CD4-positive, alpha-beta T cell treated with Interleukin-6 for 4 hours (primary cell): ENCODE measurements around the gene PDE10A.

Experiments
- DNase-seq: peaks from one replicate; pipeline ENCODE4 v3.0.0-alpha.2; 2020; ENCODE audit warnings: mixed read lengths

Gene PDE10A

DNA sequence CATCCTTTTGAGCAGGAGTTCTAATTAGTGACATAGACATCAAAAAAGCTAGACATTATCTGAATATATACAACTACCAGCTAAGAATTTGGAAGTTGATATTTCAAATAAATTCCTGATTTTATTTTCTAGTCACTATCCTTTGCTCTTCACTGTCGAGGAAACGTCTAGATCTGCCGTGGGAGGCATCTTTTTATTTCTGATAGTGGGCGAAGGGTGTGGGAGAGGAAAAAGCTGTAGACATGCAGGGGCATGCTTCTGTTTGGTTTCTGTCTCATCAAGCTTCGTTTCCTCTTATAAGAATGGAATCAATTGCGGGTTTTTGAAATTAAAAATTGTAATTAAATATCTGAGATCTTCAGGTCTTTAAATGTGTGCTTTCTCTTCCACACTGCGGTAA lies 337.4 kb downstream of the PDE10A start:
- no peak for DNase-seq

DNA sequence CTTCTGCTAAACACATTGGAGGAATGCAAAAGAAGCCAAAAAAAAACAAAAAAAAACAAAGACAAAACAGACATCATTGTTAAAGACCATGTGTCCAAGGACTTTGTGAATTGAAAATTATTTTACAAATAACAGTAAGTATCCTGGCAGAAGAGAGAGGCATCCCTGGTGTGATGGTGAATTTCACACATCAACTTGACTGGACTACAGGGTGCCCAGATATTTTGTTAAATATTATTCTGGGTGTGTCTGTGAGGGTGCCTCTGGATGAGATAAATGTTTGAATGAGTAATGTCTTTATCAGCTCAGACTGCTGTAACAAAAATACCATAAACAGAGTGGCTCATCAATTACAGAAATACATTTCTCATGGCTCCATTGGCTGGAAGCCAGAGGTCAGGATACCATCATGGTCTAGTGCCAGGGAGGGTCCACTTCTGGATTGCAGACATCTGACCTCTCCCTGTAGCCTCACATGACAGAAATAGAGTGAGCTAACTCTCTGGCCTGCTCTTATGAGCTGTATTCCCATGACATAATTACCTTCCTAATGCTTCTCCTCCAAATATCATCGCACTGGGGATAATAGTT lies 341.4 kb downstream of the PDE10A start:
- DNase-seq: no peak

DNA sequence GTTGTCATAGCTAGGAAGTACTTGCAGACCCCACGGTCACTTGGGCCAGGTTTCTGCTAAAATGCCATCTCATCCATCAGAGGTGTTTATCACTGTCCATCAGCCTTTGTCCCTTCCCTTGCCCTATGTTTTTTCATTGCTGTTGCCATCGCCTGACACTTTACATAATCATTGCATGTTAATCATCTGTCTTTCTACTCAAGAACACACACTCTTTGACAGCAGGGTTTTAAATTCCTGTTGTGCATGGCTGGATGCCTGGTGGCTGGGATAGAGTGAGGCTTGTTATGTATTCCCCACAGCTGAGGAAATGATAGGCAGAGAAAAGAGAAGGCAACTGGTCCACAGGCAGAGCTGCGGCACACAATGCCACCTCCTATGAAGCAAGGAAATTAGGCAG lies 341.9 kb downstream of the PDE10A start:
- DNase-seq: no peak

DNA sequence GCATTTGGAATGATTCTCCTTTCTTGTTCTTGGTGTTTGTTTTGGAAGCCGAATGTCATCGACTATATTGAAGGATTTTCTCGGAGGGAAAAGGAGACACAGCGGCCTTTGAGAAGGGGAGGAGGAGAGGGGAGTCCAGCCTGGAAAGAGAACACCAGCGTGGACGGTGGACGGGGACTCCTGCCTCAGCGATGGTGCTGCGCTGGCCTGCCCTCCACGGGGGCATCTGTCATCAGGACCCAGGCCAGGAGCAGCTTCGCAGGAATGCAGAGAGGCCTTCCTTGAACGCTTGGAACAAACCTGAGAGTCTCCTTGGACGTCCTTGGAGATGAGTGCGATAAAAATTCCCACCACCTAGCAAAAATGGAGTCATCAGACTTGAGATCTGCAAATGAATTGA lies 345.3 kb downstream of the PDE10A start:
- DNase-seq: no peak

DNA sequence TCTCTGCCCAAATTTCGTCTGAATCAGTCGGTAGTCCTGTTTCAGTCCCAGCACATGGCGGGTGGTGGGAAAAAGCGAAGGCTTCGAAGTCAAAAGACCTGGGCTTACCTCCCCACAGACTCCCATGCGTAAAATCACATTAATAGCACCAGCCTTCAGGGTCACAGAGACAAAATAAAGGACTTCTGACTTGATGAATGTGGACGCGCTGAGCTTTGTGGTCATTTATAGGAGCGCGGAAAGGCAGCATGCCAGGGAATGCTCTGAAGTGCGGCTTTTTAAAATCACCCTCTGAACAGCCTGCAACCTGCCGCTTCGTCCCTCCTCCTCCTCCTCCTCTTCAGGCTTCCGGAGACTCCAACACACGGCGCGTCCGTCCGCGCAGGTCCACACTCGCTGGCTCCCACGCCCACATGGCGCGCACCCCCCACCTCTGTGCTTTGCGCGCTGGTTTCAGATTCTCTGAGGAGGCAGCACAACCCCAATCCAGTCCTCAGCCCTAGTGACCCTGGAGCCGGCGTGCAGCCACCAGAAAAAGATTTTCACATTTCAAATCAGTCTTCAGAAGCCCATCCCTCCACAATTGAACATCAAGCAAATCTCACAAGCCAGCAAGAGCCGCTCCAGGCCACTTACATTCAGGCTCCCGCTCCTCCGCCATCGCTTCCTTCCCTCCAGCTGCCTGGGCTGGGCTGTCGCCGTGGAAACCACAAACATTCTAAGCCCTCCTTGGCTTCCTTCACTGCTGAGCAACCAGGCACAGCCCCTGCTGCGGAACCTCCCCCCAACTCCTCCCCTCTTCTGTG lies 353.9 kb downstream of the PDE10A start, which contains the start of gene C6orf118:
TSS of gene C6orf118 (minus strand) at position 680 of the 806 bp plus-strand sequence. CDS start at position 661, 19 bp downstream.
- DNase-seq: no peak

DNA sequence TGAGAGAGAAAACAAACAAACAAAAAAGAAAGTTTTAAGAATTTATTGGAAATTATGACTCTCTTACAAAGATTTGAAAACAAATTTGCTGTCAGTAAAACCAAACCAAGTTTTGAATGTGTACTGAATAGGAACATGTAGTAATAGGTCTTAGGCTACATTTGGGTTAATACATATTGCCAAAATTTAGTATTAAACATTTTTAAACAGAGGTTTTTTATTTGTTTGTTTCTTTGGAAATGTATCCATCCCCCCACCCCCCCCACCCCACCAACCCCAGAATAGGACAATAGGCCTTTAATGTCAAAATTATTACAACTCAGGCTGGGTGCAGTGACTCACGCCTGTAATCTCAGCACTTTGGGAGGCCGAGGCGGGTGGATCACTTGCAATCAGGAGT lies 356.1 kb downstream of the PDE10A start:
- no peak for DNase-seq

DNA sequence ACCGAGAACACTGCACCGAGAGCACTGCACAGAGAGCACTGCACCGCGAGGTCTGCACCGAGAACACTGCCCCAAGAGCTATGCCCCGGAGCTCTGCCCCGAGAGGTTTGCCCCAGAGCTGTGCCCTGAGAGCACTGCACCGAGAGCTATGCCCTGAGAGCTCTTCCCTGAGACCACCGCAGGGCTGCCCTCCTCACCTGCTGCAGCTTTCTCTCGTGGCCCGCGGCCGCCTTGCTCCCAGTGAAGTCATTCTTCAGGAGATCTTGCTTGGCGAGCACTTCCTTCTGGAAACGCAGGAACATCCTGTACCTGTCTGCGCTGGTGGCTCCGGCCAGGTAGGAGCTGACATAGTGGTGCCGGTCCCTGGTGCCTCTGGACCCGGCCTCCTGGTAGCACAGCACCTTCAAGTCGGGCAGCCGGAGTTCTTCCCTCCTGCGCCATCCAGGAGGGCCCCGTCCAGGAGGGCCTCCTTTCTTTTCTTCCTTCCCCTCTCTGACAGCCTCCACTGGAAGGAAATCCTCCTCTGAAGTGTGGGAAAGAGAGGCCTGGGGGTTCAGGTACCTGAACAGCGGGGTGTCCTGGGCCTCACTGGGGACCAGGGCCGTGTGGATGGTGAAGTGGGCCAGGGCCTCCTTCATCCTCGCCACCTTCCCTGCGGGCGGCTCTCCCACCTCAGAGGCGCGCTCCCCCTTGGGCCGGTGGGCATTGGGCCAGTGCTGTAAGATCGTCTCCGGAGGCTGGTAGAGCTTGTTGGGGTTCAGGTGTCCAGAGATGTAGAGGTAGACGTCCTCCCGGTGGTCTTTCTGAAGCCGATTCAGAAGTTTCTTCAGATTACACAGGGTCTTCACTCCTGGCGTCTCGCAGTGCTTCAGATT lies 361.4 kb downstream of the PDE10A start:
- DNase-seq: no peak

DNA sequence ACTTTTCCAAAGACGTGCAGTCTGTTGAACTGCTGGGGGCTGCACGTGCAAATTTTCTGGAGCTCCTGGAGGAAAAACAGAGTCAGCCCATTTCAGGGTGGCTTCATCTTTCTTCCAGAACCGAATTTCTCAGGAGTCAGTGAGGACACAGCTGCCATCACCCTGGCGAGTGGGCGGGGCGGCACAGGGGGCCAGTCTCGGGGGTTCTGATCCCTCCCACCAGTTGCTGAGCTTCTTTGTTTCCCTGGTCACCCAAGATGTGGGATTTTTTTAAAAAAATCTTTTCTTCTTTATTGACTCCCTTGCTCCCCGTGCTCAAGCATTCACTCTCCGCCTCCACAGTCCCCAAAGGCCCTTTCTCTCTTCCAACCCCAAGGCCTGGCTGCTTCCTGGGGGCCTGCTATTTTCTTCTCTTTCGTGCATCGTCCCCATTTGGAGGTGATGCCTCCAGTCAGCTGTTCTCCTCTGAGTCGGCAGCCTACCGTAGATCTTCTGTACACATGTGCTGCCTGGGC lies 362.6 kb downstream of the PDE10A start:
- no peak for DNase-seq

DNA sequence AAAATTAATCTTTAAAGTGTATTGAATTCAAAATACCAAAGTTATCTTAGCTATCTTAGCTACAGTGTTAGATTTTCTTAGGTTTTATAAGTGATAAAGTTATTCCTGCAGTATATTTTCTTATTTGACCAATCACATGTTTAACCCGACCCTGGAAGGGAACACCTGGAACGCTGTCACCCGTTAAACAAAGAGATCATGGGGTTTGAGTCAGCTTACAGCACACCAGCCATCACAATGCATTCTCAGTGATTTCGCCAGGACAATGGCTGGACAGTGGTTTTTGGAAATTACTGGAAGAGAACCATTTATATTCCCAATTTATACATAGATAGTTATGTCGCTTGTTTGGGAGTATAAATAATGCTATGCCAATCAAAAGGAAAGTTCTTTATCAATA lies 364.2 kb downstream of the PDE10A start:
- no peak for DNase-seq

DNA sequence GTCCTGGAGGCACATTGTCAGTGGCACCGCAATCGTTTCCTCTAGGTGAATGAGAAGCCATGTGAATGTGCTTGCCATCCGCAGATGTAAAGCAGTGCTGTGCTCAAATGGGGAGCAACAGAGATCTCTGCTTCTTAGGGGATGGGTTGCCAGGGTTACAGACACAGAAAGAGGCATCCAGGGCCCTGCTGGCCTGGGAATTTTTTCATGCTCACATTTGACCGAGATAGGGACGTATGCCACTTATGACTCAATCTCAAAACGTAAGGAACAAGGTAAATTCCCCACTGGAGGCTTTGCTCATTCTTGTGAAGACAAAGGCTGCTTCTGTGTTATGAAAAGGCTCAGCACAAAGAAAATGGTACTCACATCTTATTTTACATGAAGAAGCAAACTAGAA lies 364.6 kb downstream of the PDE10A start:
- no peak for DNase-seq

DNA sequence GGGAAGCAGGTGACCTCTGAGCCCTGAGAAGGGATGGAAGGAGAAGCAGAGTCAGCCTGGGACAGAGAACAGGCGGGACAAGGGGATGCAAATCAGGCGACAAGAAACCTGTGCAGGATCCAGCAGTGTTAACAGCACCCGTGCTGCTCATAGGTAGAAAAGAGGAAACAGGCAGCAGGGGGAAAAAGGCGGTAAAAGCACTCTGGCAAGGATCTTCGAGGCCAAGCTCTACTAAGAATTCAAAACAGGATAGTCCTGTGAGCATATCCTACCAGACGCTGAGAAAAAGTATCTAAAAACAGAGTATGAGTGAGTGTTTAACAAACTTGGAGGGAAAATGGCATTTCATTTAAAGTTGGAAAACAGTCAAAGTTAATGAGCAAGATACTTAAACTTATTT lies 370.4 kb downstream of the PDE10A start:
- no peak for DNase-seq
